C4-2B (cell line): ENCODE results near the gene NATD1.

ENCODE experiments used
- ZFX ChIP-seq: fragments of 450-650 bp; IDR thresholded peaks from 2 replicates; pipeline ENCODE4 v1.6.1; 2017
- TF ChIP-seq, protein P1 (sequence below): fragments of 450-650 bp; conservative IDR thresholded peaks from 2 replicates; pipeline ENCODE4 v1.5.1; 2017; ENCODE audit warnings: mild to moderate bottlenecking

DNA sequence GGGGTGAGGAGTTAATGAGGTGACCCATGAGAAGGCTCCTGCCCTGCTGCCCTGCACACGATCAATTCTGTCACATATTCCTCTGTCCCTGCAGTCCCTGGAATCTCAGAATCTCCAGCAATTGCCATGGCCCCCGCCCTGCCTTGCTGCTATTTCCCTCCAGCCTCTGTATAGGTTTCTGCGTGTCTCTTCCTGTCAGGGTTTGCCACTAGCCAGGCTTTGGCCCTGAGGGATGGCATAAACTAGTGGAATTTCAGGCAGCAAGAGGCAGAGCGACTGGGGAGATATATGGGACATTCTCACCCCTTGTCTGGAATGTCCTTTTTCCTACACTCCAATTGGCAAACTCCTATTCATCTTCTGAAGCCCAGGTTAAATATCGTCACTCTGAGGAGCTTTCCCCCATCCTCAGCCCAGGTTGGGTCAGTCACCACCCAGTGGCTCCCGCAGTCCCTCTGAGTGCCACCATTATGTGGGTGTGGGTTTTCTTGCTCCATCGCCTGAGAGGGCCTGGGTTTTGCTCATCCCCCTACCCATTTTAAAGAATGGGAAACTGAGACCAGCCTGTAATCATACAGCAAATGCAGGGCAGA lies 15.5 kb upstream of the NATD1 start:
- TF ChIP-seq, protein P1, sequence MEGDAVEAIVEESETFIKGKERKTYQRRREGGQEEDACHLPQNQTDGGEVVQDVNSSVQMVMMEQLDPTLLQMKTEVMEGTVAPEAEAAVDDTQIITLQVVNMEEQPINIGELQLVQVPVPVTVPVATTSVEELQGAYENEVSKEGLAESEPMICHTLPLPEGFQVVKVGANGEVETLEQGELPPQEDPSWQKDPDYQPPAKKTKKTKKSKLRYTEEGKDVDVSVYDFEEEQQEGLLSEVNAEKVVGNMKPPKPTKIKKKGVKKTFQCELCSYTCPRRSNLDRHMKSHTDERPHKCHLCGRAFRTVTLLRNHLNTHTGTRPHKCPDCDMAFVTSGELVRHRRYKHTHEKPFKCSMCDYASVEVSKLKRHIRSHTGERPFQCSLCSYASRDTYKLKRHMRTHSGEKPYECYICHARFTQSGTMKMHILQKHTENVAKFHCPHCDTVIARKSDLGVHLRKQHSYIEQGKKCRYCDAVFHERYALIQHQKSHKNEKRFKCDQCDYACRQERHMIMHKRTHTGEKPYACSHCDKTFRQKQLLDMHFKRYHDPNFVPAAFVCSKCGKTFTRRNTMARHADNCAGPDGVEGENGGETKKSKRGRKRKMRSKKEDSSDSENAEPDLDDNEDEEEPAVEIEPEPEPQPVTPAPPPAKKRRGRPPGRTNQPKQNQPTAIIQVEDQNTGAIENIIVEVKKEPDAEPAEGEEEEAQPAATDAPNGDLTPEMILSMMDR, result no peak
- TF ChIP-seq ZFX, result no peak
